CD4-positive, CD25-positive, alpha-beta regulatory T cell (primary cell): ENCODE data around the gene ATP1B2. TPM values are rescaled to one million over a fixed set of nuclear protein-coding genes. Genes with fewer than 3 reads are reported as not detected.
A peak's percentile ranks its signal among the peaks of the same experiment; 100 is the strongest.
"Not testable (repeated sequence)": the region's sequence is repeated elsewhere in the genome, so short reads cannot be mapped to it uniquely, and the experiment has no call there.

Experiments used
- ATAC-seq, 2 donors: fragments of 150-1000 bp; cut with Tn5 transposase; one replicate each; pipeline ENCODE4 v1.10.0; 2021; ENCODE audit warnings: low read depth in 2 of 2, moderate number of reproducible peaks in 2 of 2, moderate library complexity in 1 of 2
- DNase-seq, 3 donors: peaks; one replicate each; pipeline versions ENCODE4 v3.0.0 to v3.0.0-alpha.2; 2012 to 2022; ENCODE audit warnings: mixed read lengths in 1 of 3
- H3K27ac ChIP-seq: one replicate; pipeline ENCODE4 v1.7.0; 2013; ENCODE audit warnings: mild to moderate bottlenecking, low read length; ENCODE audit not compliant: insufficient read depth, poor library complexity, severe bottlenecking
- H3K27me3 ChIP-seq: one replicate; pipeline ENCODE4 v1.7.0; 2013; ENCODE audit warnings: low read length; ENCODE audit not compliant: control insufficient read depth, insufficient read depth
- H3K36me3 ChIP-seq: one replicate; pipeline ENCODE4 v1.7.0; 2013; ENCODE audit warnings: mild to moderate bottlenecking, low read length, moderate library complexity; ENCODE audit not compliant: control insufficient read depth, insufficient read depth
- H3K4me1 ChIP-seq: 2 replicates; pipeline ENCODE4 v1.7.0; 2013; ENCODE audit warnings: mild to moderate bottlenecking, low read length; ENCODE audit not compliant: insufficient read depth, control insufficient read depth, poor library complexity, severe bottlenecking
- H3K4me3 ChIP-seq: one replicate; pipeline ENCODE4 v1.7.0; 2013; ENCODE audit warnings: low read depth, mild to moderate bottlenecking, low read length, moderate library complexity
- H3K9me3 ChIP-seq, 2 experiments: 1 replicate in 1 of 2; 2 replicates in 1 of 2; pipeline ENCODE4 v1.7.0; 2013; ENCODE audit warnings: low read length in 2 of 2, mild to moderate bottlenecking in 1 of 2, moderate library complexity in 1 of 2; ENCODE audit not compliant: control insufficient read depth in 2 of 2
- H3K27ac Mint-ChIP-seq, 3 donors: one replicate each; pipeline ENCODE4 v1.8.0; 2020 to 2022; ENCODE audit warnings: mild to moderate bottlenecking in 3 of 3, mixed read lengths in 3 of 3, moderate library complexity in 2 of 3
- H3K27me3 Mint-ChIP-seq: one replicate; pipeline ENCODE4 v1.8.0; 2022; ENCODE audit warnings: mild to moderate bottlenecking, mixed read lengths
- H3K36me3 Mint-ChIP-seq: one replicate; pipeline ENCODE4 v1.8.0; 2020; ENCODE audit warnings: mixed read lengths
- H3K4me1 Mint-ChIP-seq, 4 donors: one replicate each; pipeline ENCODE4 v1.8.0; 2020 to 2022; ENCODE audit warnings: mixed read lengths in 4 of 4, mild to moderate bottlenecking in 1 of 4
- H3K4me3 Mint-ChIP-seq, 4 donors: one replicate each; pipeline ENCODE4 v1.8.0; 2020 to 2022; ENCODE audit warnings: mild to moderate bottlenecking in 4 of 4, mixed read lengths in 4 of 4, moderate library complexity in 3 of 4
- H3K9me3 Mint-ChIP-seq, 7 donors: one replicate each; pipeline ENCODE4 v1.8.0; 2020 to 2022; ENCODE audit warnings: mixed read lengths in 7 of 7, mild to moderate bottlenecking in 3 of 7, moderate library complexity in 2 of 7
- polyA plus RNA-seq, 4 donors: library from polyadenylated mRNA; unstranded; fragments of 300-500 nt; fragmentation: Illumina TruSeq; gene quantifications; one replicate each; pipeline ENCODE4 v1.2.3, GENCODE V29; 2021
- total RNA-seq: library from RNA; stranded (reverse); gene quantifications from one replicate; pipeline ENCODE4 v1.2.3, GENCODE V29; 2022

ATP1B2 gene
- total and polyA plus RNA-seq, 5 donors from 2014 or later, result not detected

DNA sequence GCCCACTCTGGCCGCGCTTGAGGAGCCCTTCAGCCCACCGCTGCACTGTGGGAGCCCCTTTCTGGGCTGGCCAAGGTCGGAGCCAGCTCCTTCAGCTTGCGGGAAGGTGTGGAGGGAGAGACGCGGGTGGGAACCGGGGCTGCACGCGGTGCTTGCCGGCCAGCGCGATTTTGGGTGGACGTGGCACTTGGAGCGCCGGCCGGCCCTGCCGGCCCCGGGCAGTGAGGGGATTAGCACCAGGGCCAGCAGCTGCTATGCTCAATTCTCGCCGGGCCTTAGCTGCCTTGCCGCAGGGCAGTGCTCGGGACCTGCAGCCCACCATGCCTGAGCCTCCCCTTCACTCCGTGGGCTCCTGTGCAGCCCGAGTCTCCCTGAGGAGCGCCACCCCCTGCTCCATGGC lies 9.9 kb upstream of the ATP1B2 start:
- H3K36me3 Mint-ChIP-seq, result no peaks in the 10 kb centered on the region
- no peaks in the 10 kb centered on the region for H3K4me1 ChIP-seq
- H3K4me1 Mint-ChIP-seq, result peaks cover 0 to 6% (median 5%) of the 10 kb centered on the region in 4 donors
- no peaks in the 10 kb centered on the region for H3K9me3 ChIP-seq
- no peaks in the 10 kb centered on the region for H3K27me3 ChIP-seq
- H3K27ac ChIP-seq, result no peak overlapping the region
- H3K4me3 Mint-ChIP-seq, result no peak overlapping the region
- H3K27me3 Mint-ChIP-seq, result peaks cover 9% of the 10 kb centered on the region
- no peak overlapping the region for H3K27ac Mint-ChIP-seq
- H3K36me3 ChIP-seq, result no peaks in the 10 kb centered on the region
- DNase-seq, result no peak
- no peak for ATAC-seq
- H3K9me3 Mint-ChIP-seq, result no peaks in the 10 kb centered on the region
- H3K4me3 ChIP-seq, result no peak overlapping the region

DNA sequence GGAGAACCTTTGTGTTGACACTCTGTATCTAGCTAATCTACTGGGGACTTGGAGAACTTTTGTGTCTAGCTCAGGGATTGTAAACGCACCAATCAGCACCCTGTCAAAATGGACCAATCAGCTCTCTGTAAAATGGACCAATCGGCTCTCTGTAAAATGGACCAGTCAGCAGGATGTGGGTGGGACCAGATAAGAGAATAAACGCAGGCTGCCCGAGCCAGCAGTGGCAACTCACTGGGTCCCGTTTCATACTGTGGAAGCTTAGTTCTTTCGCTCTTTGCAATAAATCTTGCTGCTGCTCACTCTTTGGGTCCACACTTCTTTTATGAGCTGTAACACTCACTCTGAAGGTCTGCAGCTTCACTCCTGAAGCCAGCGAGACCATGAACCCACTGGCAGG lies 9.1 kb upstream of the ATP1B2 start:
- not testable (repeated sequence) for H3K36me3 Mint-ChIP-seq, H3K9me3 Mint-ChIP-seq, H3K9me3 ChIP-seq, ATAC-seq, H3K27me3 Mint-ChIP-seq, H3K4me1 Mint-ChIP-seq, H3K27ac ChIP-seq, H3K4me1 ChIP-seq, H3K27me3 ChIP-seq, H3K4me3 ChIP-seq, H3K36me3 ChIP-seq
- peak in 1 of 3 donors; percentile 24 for DNase-seq
- peak overlapping the region in 1 of 3 donors; percentile 53 for H3K27ac Mint-ChIP-seq
- peak overlapping the region in 3 of 4 donors; percentile 39 to 75 (median 73) for H3K4me3 Mint-ChIP-seq

DNA sequence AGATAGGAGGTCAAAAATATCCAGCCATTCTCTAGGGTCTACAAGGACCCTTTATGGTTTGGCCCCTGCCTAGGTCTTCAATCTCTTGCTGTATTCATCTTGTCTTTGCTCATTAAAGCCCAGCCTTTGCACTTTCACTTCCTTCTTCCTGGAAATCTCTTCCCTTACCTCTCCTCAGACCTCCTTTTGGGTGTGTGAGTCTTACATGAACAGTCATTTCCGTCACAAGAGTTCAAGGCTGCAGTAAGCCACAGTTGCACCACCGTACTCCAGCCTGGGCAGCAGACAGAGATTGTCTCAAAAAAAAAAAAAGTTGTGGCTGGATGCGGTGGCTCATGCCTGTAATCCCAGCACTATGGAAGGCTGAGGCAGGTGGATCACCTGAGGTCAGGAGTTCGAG lies 6.0 kb upstream of the ATP1B2 start:
- H3K4me3 ChIP-seq, result no peak overlapping the region
- no peak for ATAC-seq
- H3K4me3 Mint-ChIP-seq, result no peak overlapping the region
- no peaks in the 10 kb centered on the region for H3K36me3 ChIP-seq
- H3K27ac ChIP-seq, result no peak overlapping the region
- H3K36me3 Mint-ChIP-seq, result no peaks in the 10 kb centered on the region
- H3K27ac Mint-ChIP-seq, result no peak overlapping the region
- peaks cover 0 to 2% (median 0%) of the 10 kb centered on the region in 7 donors for H3K9me3 Mint-ChIP-seq
- H3K27me3 ChIP-seq, result no peaks in the 10 kb centered on the region
- peaks cover under 1 to 7% (median 5%) of the 10 kb centered on the region in 4 donors for H3K4me1 Mint-ChIP-seq
- H3K27me3 Mint-ChIP-seq, result peaks cover 15% of the 10 kb centered on the region
- H3K9me3 ChIP-seq, result no peaks in the 10 kb centered on the region
- DNase-seq, result peak in 1 of 3 donors; percentile 39
- H3K4me1 ChIP-seq, result no peaks in the 10 kb centered on the region

DNA sequence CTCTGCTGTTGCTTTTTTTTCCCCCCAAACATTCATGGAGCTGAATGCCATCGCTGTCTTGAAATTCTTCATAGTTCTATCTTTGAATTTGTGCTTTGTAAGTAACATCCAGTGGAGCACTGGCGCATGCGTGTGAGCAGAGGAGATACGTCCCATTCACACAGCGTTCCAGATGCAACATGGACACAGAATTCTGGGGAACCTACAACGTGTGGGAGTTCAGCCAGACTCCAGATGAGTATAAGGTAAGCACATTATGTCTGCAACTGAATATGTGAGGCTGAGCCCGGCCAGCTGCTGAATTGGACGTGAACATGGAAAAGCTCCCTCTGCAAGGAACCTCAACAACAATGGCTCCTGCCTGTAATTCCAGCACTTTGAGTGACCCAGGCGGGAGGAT lies 4.3 kb upstream of the ATP1B2 start:
- ATAC-seq, result no peak
- peaks cover 17% of the 10 kb centered on the region for H3K4me1 ChIP-seq
- Mint-ChIP-seq H3K9me3 (peaks cover 0 to 2% (median 0%) of the 10 kb centered on the region in 7 donors), H3K4me3 (peak overlapping the region in 1 of 4 donors; percentile 63), H3K36me3 (no peaks in the 10 kb centered on the region), H3K4me1 (peaks cover 8 to 22% (median 12%) of the 10 kb centered on the region in 4 donors), H3K27me3 (peaks cover 32% of the 10 kb centered on the region), H3K27ac (no peak overlapping the region)
- no peaks in the 10 kb centered on the region for H3K36me3 ChIP-seq
- H3K27me3 ChIP-seq, result peaks cover 8% of the 10 kb centered on the region
- no peaks in the 10 kb centered on the region for H3K9me3 ChIP-seq
- no peak overlapping the region for H3K4me3 ChIP-seq
- no peak for DNase-seq
- H3K27ac ChIP-seq, result no peak overlapping the region

DNA sequence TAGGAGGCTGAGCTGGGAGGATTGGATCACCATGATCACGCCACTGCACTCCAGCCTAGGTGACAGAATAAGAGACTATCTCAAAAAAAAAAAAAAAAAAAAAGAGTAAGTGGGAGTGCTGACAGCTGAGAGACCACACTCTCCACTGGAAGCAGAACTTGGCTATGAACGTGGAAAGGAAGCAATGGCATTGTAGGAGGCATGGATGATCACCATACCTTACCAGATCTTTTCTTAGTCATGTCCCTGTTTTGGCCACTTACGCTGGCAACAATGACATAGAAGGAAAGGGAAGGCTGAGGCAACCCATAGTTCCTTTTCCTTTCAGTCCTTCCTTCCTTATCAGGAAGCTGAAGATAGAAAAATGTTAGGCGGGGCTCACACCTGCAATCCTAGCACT lies 3.7 kb upstream of the ATP1B2 start:
- Mint-ChIP-seq H3K4me3 (no peak overlapping the region), H3K36me3 (no peaks in the 10 kb centered on the region), H3K9me3 (peaks cover 0 to 2% (median 0%) of the 10 kb centered on the region in 7 donors), H3K27me3 (peaks cover 35% of the 10 kb centered on the region), H3K4me1 (peaks cover 8 to 21% (median 9%) of the 10 kb centered on the region in 4 donors), H3K27ac (no peak overlapping the region)
- Histone ChIP-seq H3K27ac (no peak overlapping the region), H3K36me3 (no peaks in the 10 kb centered on the region), H3K4me1 (peaks cover 21% of the 10 kb centered on the region), H3K9me3 (no peaks in the 10 kb centered on the region), H3K4me3 (no peak overlapping the region), H3K27me3 (peaks cover 8% of the 10 kb centered on the region)
- no peak for DNase-seq
- no peak for ATAC-seq

DNA sequence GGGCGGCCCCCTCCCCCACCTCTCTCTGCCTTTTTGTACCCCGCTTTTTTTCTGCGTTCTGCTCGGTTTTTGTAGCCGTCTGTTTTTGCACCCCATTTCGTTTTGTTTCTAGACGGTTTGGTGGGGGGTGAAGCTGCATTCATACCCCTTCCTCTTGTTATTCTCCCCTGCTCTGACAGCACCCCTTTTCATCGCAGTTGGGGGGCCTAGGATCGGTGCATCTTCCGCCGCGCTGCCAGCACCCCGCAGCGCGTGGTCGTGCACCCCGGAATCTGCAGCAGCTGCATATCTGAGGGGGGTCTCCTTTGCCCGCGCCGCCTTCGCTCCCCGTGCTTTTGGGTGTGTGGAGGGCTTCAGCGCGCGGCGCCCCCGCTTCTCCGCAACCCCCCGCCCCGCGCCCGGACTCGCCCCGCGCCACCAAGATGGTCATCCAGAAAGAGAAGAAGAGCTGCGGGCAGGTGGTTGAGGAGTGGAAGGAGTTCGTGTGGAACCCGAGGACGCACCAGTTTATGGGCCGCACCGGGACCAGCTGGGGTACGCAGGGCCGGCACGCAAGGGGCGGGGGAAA lies 455 bp downstream of the ATP1B2 start:
- no peak for ATAC-seq
- H3K27ac Mint-ChIP-seq, result peak overlapping the region in 1 of 3 donors; percentile 31
- no peak for DNase-seq
- peaks cover 57% of the 10 kb centered on the region for H3K27me3 Mint-ChIP-seq
- Histone ChIP-seq H3K27ac (no peak overlapping the region), H3K36me3 (no peaks in the 10 kb centered on the region), H3K4me1 (peaks cover 21% of the 10 kb centered on the region), H3K27me3 (peaks cover 19% of the 10 kb centered on the region), H3K9me3 (no peaks in the 10 kb centered on the region), H3K4me3 (peak overlapping the region; percentile 47)
- H3K4me1 Mint-ChIP-seq, result peaks cover 4 to 24% (median 9%) of the 10 kb centered on the region in 4 donors
- H3K4me3 Mint-ChIP-seq, result peak overlapping the region; percentile 60 to 91 (median 82)
- H3K9me3 Mint-ChIP-seq, result peaks cover 0 to 1% (median 0%) of the 10 kb centered on the region in 7 donors
- no peaks in the 10 kb centered on the region for H3K36me3 Mint-ChIP-seq

DNA sequence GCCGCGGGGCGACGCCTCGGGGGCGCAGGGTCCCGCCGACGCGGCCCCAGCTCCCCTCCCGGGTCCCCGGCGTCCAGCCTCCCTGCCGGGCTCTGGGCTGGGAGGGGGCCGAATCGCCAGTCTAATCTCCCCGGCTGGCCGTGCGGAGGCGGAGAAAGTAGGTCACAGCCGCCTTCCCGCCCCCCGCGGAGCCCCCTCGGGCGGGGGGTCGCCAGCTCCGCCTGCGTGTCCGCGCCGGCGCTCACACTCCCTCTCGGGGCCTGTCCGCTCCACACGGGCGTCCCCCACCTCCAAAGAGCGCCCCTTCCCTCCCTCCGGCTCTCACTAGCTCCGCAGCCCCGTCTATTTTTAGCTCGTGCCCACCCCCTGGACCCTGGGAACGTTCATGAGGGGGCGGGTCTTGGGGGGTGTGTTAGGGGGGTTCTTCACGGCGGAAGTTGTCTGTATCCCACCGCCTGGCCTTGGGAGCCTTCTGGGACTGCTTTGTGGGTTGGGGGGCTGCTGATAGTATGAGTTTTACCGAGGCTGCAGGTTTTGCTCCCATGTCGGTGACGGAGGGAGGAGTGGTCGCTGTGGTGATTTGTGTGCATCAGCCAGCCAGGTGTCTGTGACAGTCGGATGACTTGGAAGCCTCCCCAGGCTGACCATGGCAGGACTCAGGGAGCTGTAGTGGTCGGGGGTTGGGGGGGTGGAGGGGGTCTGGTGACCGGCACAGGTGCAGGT lies 1.1 kb downstream of the ATP1B2 start:
- Mint-ChIP-seq H3K4me1 (peaks cover 4 to 24% (median 10%) of the 10 kb centered on the region in 4 donors), H3K27me3 (peaks cover 57% of the 10 kb centered on the region), H3K9me3 (no peaks in the 10 kb centered on the region), H3K36me3 (no peaks in the 10 kb centered on the region), H3K4me3 (peak overlapping the region; percentile 11 to 67 (median 62)), H3K27ac (no peak overlapping the region)
- H3K36me3 ChIP-seq, result no peaks in the 10 kb centered on the region
- ATAC-seq, result no peak
- H3K4me1 ChIP-seq, result peaks cover 21% of the 10 kb centered on the region
- H3K4me3 ChIP-seq, result no peak overlapping the region
- H3K27ac ChIP-seq, result no peak overlapping the region
- DNase-seq, result no peak
- H3K9me3 ChIP-seq, result no peaks in the 10 kb centered on the region
- peaks cover 19% of the 10 kb centered on the region for H3K27me3 ChIP-seq
